SK-MEL-5 (cell line): Measurements from ENCODE around the gene TRUB2. TPM values are rescaled to one million over a fixed set of nuclear protein-coding genes. Genes with fewer than 3 reads are reported as not detected.

Experiments used
- DNase-seq: peaks from one replicate; pipeline ENCODE4 v3.0.0-alpha.2; 2016; ENCODE audit warnings: low read depth, low spot score
- in situ Hi-C: cut with HindIII; loops from 2 replicates; pipeline ENCODE4 v1.10.0; 2016; ENCODE audit warnings: low sequenced_read_pairs, high pct_unique_total_duplicates, low pct_unique_long_range_greater_than_20kb
- total RNA-seq: library from RNA; depleted of rRNA; stranded (reverse); fragments of >200 nt; shearing (Covaris generic); gene quantifications from 2 replicates; pipeline ENCODE4 v1.2.3, GENCODE V29; 2014; rRNA removed

The TRUB2 gene
- total RNA-seq, 1 experiment from 2014 or later = 51.6 TPM

GRCh38 chr9:128257907-128258306, 64.3 kb downstream of the TRUB2 start:
- in situ Hi-C loops = no loop called here
- no peak for DNase-seq

- in situ Hi-C loops = no loop called here
- no peak for DNase-seq
Observed at GRCh38 chr9:128257086-128257825, 65.0 kb downstream of the TRUB2 start.

Other genes with a start within 250 kb of the TRUB2 start
- gene PTGES2, start 194.7 kb downstream of the TRUB2 start, total RNA-seq = 122 and 123 TPM in 2 replicates
- not detected in 2 replicates for gene LCN2, start 173.0 kb downstream of the TRUB2 start, total RNA-seq
- 102 and 133 TPM in 2 replicates for gene BBLN, start 162.2 kb downstream of the TRUB2 start, total RNA-seq
- gene CIZ1, start 130.9 kb downstream of the TRUB2 start, total RNA-seq = 19.8 and 24.9 TPM in 2 replicates
- 0.48 and 0.61 TPM in 2 replicates for gene DNM1, start 119.1 kb downstream of the TRUB2 start, total RNA-seq
- gene GOLGA2, start 46.4 kb downstream of the TRUB2 start, total RNA-seq = 73.6 and 75.3 TPM in 2 replicates
- 39.2 and 42.2 TPM in 2 replicates for gene SWI5, start 46.2 kb downstream of the TRUB2 start, total RNA-seq
- 31.5 and 38.6 TPM in 2 replicates for gene COQ4, start 392 bp upstream of the TRUB2 start, total RNA-seq
- 31.1 and 35.4 TPM in 2 replicates for gene SLC27A4, start 18.1 kb upstream of the TRUB2 start, total RNA-seq
- gene URM1, start 48.9 kb upstream of the TRUB2 start, total RNA-seq = 86.1 and 90.1 TPM in 2 replicates
- gene CERCAM, start 98.4 kb upstream of the TRUB2 start, total RNA-seq = 31.8 and 38.5 TPM in 2 replicates
- 33.1 and 37.7 TPM in 2 replicates for gene ODF2, start 133.6 kb upstream of the TRUB2 start, total RNA-seq
- 42.2 and 43.3 TPM in 2 replicates for gene GLE1, start 182.3 kb upstream of the TRUB2 start, total RNA-seq
- 91.4 and 114 TPM in 2 replicates for gene SPTAN1, start 230.1 kb upstream of the TRUB2 start, total RNA-seq